GM10248 (cell line): ENCODE results near the gene NAV3.

Experiments
- CTCF ChIA-PET: fragments of 300-600 bp; sonication (Branson Sonifier 250); formaldehyde crosslinking; extraction: SDS; loops from one replicate; lab custom pipeline; 2021; ENCODE audit warnings: antibody characterized with exemption; lab: Yijun Ruan, JAX
- POLR2A ChIA-PET: fragments of 350-650 bp; sonication (Branson Sonifier 250); formaldehyde crosslinking; extraction: SDS; loops from one replicate; lab custom pipeline; 2020; ENCODE audit warnings: antibody characterized with exemption; lab: Yijun Ruan, JAX
- DNase-seq: peaks from one replicate; pipeline ENCODE4 v3.0.0; 2012; ENCODE audit errors: extremely low spot score
- TF ChIP-seq, protein P1 (sequence below): IDR thresholded peaks from 2 replicates; pipeline ENCODE4 v1.5.1; 2012; ENCODE audit warnings: mild to moderate bottlenecking, low read depth; ENCODE audit errors: extremely low read depth, missing control alignments, control extremely low read depth

Gene NAV3

DNA sequence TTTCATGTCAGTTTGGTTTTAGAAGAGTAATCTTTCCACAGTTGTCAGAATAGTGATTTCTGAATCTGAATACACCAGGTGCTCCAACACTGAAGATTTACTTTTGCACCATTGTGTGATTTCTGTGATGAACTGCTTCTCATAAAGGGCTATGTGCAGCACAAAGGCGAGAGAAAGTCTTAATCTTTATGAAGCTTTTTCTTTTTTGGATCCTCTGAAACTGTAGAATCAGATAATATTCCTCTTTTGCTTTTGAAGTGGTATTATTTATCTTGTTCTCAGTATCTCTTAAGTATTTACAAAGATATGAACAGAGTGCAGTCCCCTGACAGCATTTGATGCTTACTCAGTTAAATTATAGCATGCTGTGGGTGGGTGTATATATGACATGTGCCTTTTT, 207.8 kb downstream of the NAV3 start:
- TF ChIP-seq, protein P1, sequence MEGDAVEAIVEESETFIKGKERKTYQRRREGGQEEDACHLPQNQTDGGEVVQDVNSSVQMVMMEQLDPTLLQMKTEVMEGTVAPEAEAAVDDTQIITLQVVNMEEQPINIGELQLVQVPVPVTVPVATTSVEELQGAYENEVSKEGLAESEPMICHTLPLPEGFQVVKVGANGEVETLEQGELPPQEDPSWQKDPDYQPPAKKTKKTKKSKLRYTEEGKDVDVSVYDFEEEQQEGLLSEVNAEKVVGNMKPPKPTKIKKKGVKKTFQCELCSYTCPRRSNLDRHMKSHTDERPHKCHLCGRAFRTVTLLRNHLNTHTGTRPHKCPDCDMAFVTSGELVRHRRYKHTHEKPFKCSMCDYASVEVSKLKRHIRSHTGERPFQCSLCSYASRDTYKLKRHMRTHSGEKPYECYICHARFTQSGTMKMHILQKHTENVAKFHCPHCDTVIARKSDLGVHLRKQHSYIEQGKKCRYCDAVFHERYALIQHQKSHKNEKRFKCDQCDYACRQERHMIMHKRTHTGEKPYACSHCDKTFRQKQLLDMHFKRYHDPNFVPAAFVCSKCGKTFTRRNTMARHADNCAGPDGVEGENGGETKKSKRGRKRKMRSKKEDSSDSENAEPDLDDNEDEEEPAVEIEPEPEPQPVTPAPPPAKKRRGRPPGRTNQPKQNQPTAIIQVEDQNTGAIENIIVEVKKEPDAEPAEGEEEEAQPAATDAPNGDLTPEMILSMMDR, result no peak
- ChIA-PET CTCF (no interaction called here), POLR2A (no interaction called here)
- no peak for DNase-seq

DNA sequence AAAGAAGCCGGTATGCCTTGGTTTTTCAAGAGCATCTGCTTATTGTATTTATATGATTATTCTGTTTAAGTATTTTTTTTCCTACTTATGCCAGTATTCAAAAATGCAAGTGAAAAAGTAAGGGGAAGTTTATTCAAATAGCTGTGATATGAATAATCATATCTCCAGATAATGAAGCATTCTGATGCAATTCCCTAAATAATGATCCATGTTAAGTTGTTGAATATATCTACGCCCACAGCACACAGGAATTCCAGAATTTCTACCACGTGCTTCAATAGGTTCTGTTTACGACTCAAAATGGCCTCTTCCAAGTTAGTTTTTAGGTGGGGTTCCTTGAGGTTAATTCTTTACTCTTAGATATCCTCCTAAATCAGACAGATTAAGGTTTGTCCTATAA, 208.3 kb downstream of the NAV3 start:
- POLR2A ChIA-PET, result no interaction called here
- DNase-seq, result no peak
- CTCF ChIA-PET, result no interaction called here
- TF ChIP-seq, protein P1, result no peak

DNA sequence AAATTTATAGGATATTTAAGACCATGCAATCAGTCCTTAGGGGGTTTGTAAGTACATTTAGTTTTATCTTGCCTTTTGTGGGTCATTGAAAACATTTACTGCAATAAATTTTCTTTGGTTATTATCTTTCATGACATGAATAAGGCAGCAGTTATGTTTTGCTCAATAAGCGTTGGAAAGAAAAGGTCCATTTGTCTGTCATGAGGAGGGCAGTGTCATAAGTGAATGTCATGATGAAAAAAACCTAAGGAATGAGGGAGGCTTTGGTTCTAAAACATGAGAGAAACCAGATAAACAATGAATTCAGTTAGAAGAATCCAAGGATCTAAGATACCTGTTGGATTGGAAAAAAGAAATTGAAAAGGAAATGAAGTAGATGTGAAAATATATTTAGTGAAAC, 209.4 kb downstream of the NAV3 start:
- no peak for DNase-seq
- TF ChIP-seq, protein P1, result no peak
- POLR2A ChIA-PET, result no interaction called here
- CTCF ChIA-PET, result no interaction called here

DNA sequence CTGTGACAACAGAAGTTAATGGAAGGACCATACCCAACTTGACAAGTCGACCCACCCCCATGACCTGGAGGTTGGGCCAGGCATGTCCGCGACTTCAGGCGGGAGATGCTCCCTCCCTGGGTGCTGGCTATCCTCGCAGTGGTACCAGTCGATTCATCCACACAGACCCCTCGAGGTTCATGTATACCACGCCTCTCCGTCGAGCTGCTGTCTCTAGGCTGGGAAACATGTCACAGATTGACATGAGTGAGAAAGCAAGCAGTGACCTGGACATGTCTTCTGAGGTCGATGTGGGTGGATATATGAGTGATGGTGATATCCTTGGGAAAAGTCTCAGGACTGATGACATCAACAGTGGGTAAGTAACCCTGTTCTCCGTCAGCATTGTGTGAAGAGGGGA, 220.1 kb downstream of the NAV3 start:
- DNase-seq, result no peak
- TF ChIP-seq, protein P1, result no peak
- ChIA-PET CTCF (no interaction called here), POLR2A (no interaction called here)

DNA sequence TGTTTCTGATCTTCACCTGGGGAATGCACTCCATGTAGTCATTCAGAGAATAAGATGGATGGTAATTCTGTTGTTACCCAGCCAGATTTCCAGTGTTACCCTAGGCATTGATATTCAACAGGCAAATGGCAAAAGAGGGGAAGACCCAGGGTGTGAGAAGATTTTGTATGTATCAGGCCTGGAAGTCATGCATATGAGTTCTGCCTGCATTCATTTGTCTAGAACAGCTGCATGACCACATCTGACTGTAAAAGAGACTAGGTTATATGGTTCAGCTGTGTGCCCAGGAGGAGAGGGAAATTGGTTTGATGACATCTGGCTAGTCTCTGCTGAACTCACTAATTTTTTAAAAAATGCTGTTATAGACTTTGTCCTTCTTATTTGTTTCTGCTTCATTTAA, 224.9 kb downstream of the NAV3 start:
- ChIA-PET CTCF (no interaction called here), POLR2A (no interaction called here)
- TF ChIP-seq, protein P1, result no peak
- DNase-seq, result no peak

DNA sequence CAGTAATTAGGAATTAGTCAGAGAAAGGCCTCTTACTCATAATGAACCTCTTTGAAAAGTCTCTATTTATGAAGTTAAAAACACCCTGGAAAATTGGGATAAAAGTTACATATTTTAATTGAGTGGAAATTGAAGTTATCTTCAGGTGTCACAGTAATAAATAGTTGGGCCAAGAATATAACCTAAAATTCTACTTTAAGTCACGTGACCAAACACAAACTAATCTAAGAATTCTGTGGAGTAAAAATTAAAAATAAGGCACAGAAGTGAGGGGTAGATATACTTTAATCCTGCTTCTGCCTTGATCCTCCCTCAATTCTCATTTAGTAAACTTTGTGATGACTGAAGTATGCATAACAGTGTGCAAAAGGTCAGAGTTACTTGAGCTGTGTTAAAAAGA, 226.4 kb downstream of the NAV3 start:
- TF ChIP-seq, protein P1, result no peak
- ChIA-PET POLR2A (no interaction called here), CTCF (no interaction called here)

DNA sequence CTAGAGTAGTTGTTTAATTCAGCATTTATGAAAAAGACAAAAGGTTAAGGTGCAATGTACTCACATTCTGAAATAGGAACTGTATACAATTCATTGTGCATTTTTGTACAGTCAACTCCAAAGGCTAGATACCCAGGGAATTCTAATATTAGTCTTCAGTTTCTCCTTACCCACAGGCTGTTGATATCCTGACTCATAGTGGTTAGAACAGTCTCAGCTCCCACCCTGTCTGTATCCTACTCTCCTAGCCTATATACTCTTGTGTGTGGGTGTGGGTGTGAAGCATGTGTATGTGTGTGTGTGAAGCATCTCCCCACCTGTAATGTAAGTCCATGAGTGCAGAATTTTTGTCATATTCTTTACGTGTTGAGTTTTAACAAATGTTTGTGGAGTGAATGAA, 229.5 kb downstream of the NAV3 start:
- TF ChIP-seq, protein P1, result no peak
- ChIA-PET POLR2A (no interaction called here), CTCF (interaction anchor here (1.2 kb wide), 1 partner anchor 23 kb away, joined by 3 read pairs; no protein-coding TSS in a partner anchor)
- no peak for DNase-seq

More for the DNA sequence above, 226.4 kb downstream of the NAV3 start:
- DNase-seq, result no peak
